Smooth muscle cell (in vitro differentiated cells): Measurements from ENCODE around the gene CACNA1E. TPM values are rescaled to one million over a fixed set of nuclear protein-coding genes. Genes with fewer than 3 reads are reported as not detected.

Source experiments
- DNase-seq: peaks from one replicate; lab custom pipeline; 2025; ENCODE audit not compliant: unreplicated experiment; lab: John Stamatoyannopoulos, UW
- H2AFZ ChIP-seq: fragments of 200-600 bp; sonication (generic); 2 replicates; pipeline ENCODE4 v1.6.0; 2016; ENCODE audit warnings: antibody characterized with exemption, low read depth, mild to moderate bottlenecking
- H3F3A ChIP-seq: fragments of 200-600 bp; sonication (generic); 2 replicates; pipeline ENCODE4 v1.6.0; 2017; ENCODE audit warnings: antibody characterized with exemption, low read depth
- H3K27ac ChIP-seq: fragments of 200-600 bp; sonication (generic); 2 replicates; pipeline ENCODE4 v1.5.1; 2016; ENCODE audit warnings: low read depth, mild to moderate bottlenecking
- H3K27me3 ChIP-seq: fragments of 200-600 bp; sonication (generic); 2 replicates; pipeline ENCODE4 v1.6.1; 2016; ENCODE audit warnings: low read depth, mild to moderate bottlenecking
- H3K36me3 ChIP-seq: fragments of 200-600 bp; sonication (generic); 2 replicates; pipeline ENCODE4 v1.5.1; 2016; ENCODE audit warnings: low read depth
- H3K4me1 ChIP-seq: fragments of 200-600 bp; sonication (generic); 2 replicates; pipeline ENCODE4 v1.5.1; 2016; ENCODE audit warnings: low read depth
- H3K4me2 ChIP-seq: fragments of 200-600 bp; sonication (generic); 2 replicates; pipeline ENCODE4 v1.6.0; 2016; ENCODE audit warnings: mild to moderate bottlenecking
- H3K4me3 ChIP-seq: fragments of 200-600 bp; sonication (generic); 2 replicates; pipeline ENCODE4 v1.5.1; 2016; ENCODE audit warnings: mild to moderate bottlenecking
- H3K79me2 ChIP-seq: fragments of 200-600 bp; sonication (generic); 2 replicates; pipeline ENCODE4 v1.6.0; 2016; ENCODE audit warnings: low read depth, mild to moderate bottlenecking
- H3K9ac ChIP-seq: fragments of 200-600 bp; sonication (generic); 2 replicates; pipeline ENCODE4 v1.6.0; 2016; ENCODE audit warnings: low read depth
- H3K9me3 ChIP-seq: fragments of 200-600 bp; sonication (generic); replicated peaks from 2 replicates; pipeline ENCODE4 v1.5.1; 2016; ENCODE audit warnings: low read depth
- H4K20me1 ChIP-seq: fragments of 200-600 bp; sonication (generic); 2 replicates; pipeline ENCODE4 v1.6.0; 2016; ENCODE audit warnings: low read depth
- CTCF ChIP-seq: fragments of 200-600 bp; sonication (generic); IDR thresholded peaks from 2 replicates; pipeline ENCODE4 v1.5.1; 2017; ENCODE audit warnings: borderline replicate concordance, mild to moderate bottlenecking, antibody characterized with exemption; ENCODE audit not compliant: insufficient read depth, poor library complexity, severe bottlenecking
- WGBS: methylation state at CpG from one replicate; pipeline ENCODE4 v1.1.7; 2016; ENCODE audit warnings: low lambda C conversion rate; 5-methylcytosine and 5-hydroxymethylcytosine counted together
- polyA plus RNA-seq: library from polyadenylated mRNA; unstranded; fragments of >200 nt; fragmentation: Nextera tagmentation; extraction: Ambion mirVana; gene quantifications from 2 replicates; pipeline ENCODE4 v1.2.1, GENCODE V29; 2016
- total RNA-seq: library from RNA; depleted of rRNA; stranded (reverse); fragments of >200 nt; gene quantifications from 2 replicates; pipeline ENCODE4 v1.2.3, GENCODE V29; 2014

Gene CACNA1E
- total and polyA plus RNA-seq, 2 experiments from 2014 or later, result not detected

- Histone ChIP-seq H4K20me1 (no peaks in the 10 kb centered on the region), H3K4me2 (no peak overlapping the region), H3K27me3 (no peaks in the 10 kb centered on the region), H2AFZ (no peak overlapping the region), H3K9me3 (no peaks in the 10 kb centered on the region), H3K27ac (no peak overlapping the region), H3F3A (no peaks in the 10 kb centered on the region), H3K36me3 (no peaks in the 10 kb centered on the region), H3K4me1 (no peaks in the 10 kb centered on the region), H3K9ac (no peak overlapping the region), H3K4me3 (no peak overlapping the region), H3K79me2 (no peaks in the 10 kb centered on the region)
- DNase-seq, result no peak
- TF ChIP-seq CTCF, result no peak
- 0% methylated on average over 1 of the region's 1 CpG for WGBS
Observed at GRCh38 chr1:181559142-181559541, 75.8 kb downstream of the CACNA1E start.

GRCh38 chr1:181562395-181562794, 79.1 kb downstream of the CACNA1E start:
- Histone ChIP-seq H3K27me3 (no peaks in the 10 kb centered on the region), H3F3A (no peaks in the 10 kb centered on the region), H3K36me3 (no peaks in the 10 kb centered on the region), H3K9ac (no peak overlapping the region), H3K4me1 (no peaks in the 10 kb centered on the region), H3K4me2 (no peak overlapping the region), H4K20me1 (no peaks in the 10 kb centered on the region), H3K4me3 (no peak overlapping the region), H3K79me2 (no peaks in the 10 kb centered on the region), H3K9me3 (no peaks in the 10 kb centered on the region), H3K27ac (no peak overlapping the region), H2AFZ (no peak overlapping the region)
- TF ChIP-seq CTCF, result no peak
- 81% methylated on average over 4 of the region's 4 CpGs for whole genome bisulfite sequencing
- no peak for DNase-seq

- Histone ChIP-seq H3K4me3 (no peak overlapping the region), H3K79me2 (no peaks in the 10 kb centered on the region), H3K4me2 (no peak overlapping the region), H3K9me3 (no peaks in the 10 kb centered on the region), H3K9ac (no peak overlapping the region), H3K4me1 (no peaks in the 10 kb centered on the region), H4K20me1 (no peaks in the 10 kb centered on the region), H3K27ac (no peak overlapping the region), H3K27me3 (no peaks in the 10 kb centered on the region), H2AFZ (no peak overlapping the region), H3F3A (no peaks in the 10 kb centered on the region), H3K36me3 (no peaks in the 10 kb centered on the region)
- DNase-seq, result no peak
- 87% methylated on average over 4 of the region's 4 CpGs for WGBS
- no peak for TF ChIP-seq CTCF
Observed at GRCh38 chr1:181568736-181569135, 85.4 kb downstream of the CACNA1E start.

GRCh38 chr1:181577475-181577874, 94.2 kb downstream of the CACNA1E start:
- no peak for TF ChIP-seq CTCF
- Histone ChIP-seq H3K9me3 (no peaks in the 10 kb centered on the region), H3K4me1 (no peaks in the 10 kb centered on the region), H3F3A (no peaks in the 10 kb centered on the region), H3K27ac (no peak overlapping the region), H4K20me1 (no peaks in the 10 kb centered on the region), H3K79me2 (no peaks in the 10 kb centered on the region), H3K4me3 (no peak overlapping the region), H3K9ac (no peak overlapping the region), H2AFZ (no peak overlapping the region), H3K4me2 (no peak overlapping the region), H3K27me3 (no peaks in the 10 kb centered on the region), H3K36me3 (no peaks in the 10 kb centered on the region)
- no peak for DNase-seq
- WGBS, result 88% methylated on average over 8 of the region's 8 CpGs
